ENCODE results near the gene KRTAP10-3.

GRCh38 chr21:44603109-44603875 lies 44.7 kb upstream of the KRTAP10-3 start:
- TF ChIP-seq CTCF (tag by site-specific recombination; IDR thresholded peaks at IDR 0.05) (no peak), ZFP3 (tag by site-specific recombination; IDR thresholded peaks at IDR 0.05; ENCODE audit: low read depth) (no peak), MEIS1 (CRISPR knock-in tag; IDR thresholded peaks at IDR 0.05; ENCODE audit: borderline replicate concordance) (no peak), ZNF843 (tag by site-specific recombination; IDR thresholded peaks at IDR 0.05) (no peak), KLF7 (tag by site-specific recombination; IDR thresholded peaks at IDR 0.05; ENCODE audit: borderline replicate concordance) (no peak), ZNF146 (tag by site-specific recombination; IDR thresholded peaks at IDR 0.05) (no peak), YY1 (tag by site-specific recombination; IDR thresholded peaks at IDR 0.05) (no peak)
- TF ChIP-seq, protein P1, sequence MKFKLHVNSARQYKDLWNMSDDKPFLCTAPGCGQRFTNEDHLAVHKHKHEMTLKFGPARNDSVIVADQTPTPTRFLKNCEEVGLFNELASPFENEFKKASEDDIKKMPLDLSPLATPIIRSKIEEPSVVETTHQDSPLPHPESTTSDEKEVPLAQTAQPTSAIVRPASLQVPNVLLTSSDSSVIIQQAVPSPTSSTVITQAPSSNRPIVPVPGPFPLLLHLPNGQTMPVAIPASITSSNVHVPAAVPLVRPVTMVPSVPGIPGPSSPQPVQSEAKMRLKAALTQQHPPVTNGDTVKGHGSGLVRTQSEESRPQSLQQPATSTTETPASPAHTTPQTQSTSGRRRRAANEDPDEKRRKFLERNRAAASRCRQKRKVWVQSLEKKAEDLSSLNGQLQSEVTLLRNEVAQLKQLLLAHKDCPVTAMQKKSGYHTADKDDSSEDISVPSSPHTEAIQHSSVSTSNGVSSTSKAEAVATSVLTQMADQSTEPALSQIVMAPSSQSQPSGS (tag by site-specific recombination; IDR thresholded peaks at IDR 0.05; ENCODE audit: low read depth), result no peak
- TF ChIP-seq, protein P2, sequence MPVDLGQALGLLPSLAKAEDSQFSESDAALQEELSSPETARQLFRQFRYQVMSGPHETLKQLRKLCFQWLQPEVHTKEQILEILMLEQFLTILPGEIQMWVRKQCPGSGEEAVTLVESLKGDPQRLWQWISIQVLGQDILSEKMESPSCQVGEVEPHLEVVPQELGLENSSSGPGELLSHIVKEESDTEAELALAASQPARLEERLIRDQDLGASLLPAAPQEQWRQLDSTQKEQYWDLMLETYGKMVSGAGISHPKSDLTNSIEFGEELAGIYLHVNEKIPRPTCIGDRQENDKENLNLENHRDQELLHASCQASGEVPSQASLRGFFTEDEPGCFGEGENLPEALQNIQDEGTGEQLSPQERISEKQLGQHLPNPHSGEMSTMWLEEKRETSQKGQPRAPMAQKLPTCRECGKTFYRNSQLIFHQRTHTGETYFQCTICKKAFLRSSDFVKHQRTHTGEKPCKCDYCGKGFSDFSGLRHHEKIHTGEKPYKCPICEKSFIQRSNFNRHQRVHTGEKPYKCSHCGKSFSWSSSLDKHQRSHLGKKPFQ (tag by site-specific recombination; IDR thresholded peaks at IDR 0.05), result no peak
- TF ChIP-seq, protein P3, sequence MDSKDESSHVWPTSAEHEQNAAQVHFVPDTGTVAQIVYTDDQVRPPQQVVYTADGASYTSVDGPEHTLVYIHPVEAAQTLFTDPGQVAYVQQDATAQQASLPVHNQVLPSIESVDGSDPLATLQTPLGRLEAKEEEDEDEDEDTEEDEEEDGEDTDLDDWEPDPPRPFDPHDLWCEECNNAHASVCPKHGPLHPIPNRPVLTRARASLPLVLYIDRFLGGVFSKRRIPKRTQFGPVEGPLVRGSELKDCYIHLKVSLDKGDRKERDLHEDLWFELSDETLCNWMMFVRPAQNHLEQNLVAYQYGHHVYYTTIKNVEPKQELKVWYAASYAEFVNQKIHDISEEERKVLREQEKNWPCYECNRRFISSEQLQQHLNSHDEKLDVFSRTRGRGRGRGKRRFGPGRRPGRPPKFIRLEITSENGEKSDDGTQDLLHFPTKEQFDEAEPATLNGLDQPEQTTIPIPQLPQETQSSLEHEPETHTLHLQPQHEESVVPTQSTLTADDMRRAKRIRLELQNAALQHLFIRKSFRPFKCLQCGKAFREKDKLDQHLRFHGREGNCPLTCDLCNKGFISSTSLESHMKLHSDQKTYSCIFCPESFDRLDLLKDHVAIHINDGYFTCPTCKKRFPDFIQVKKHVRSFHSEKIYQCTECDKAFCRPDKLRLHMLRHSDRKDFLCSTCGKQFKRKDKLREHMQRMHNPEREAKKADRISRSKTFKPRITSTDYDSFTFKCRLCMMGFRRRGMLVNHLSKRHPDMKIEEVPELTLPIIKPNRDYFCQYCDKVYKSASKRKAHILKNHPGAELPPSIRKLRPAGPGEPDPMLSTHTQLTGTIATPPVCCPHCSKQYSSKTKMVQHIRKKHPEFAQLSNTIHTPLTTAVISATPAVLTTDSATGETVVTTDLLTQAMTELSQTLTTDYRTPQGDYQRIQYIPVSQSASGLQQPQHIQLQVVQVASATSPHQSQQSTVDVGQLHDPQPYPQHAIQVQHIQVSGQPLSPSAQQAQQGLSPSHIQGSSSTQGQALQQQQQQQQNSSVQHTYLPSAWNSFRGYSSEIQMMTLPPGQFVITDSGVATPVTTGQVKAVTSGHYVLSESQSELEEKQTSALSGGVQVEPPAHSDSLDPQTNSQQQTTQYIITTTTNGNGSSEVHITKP (tag by site-specific recombination; IDR thresholded peaks at IDR 0.05), result no peak
